ENCODE measurements around the gene SETD1B.
A peak's percentile ranks its signal among the peaks of the same experiment; 100 is the strongest.
"Not testable (repeated sequence)": the region's sequence is repeated elsewhere in the genome, so short reads cannot be mapped to it uniquely, and the experiment has no call there.

The SETD1B gene

GRCh38 chr12:121803861-121804416 lies at the start of gene SETD1B:
TSS of gene SETD1B (plus strand) at chr12:121804009. CDS start at chr12:121804738, 729 bp downstream.
- TF ChIP-seq, protein P1, sequence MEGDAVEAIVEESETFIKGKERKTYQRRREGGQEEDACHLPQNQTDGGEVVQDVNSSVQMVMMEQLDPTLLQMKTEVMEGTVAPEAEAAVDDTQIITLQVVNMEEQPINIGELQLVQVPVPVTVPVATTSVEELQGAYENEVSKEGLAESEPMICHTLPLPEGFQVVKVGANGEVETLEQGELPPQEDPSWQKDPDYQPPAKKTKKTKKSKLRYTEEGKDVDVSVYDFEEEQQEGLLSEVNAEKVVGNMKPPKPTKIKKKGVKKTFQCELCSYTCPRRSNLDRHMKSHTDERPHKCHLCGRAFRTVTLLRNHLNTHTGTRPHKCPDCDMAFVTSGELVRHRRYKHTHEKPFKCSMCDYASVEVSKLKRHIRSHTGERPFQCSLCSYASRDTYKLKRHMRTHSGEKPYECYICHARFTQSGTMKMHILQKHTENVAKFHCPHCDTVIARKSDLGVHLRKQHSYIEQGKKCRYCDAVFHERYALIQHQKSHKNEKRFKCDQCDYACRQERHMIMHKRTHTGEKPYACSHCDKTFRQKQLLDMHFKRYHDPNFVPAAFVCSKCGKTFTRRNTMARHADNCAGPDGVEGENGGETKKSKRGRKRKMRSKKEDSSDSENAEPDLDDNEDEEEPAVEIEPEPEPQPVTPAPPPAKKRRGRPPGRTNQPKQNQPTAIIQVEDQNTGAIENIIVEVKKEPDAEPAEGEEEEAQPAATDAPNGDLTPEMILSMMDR (conservative IDR thresholded peaks at IDR 0.05): no peak
- peak within 1 kb of the TSS; percentile 100 for H3K27ac ChIP-seq

GRCh38 chr12:121754836-121755235 lies 49.0 kb upstream of the SETD1B start:
- peak overlapping the region; percentile 99 for H3K27ac ChIP-seq

DNA sequence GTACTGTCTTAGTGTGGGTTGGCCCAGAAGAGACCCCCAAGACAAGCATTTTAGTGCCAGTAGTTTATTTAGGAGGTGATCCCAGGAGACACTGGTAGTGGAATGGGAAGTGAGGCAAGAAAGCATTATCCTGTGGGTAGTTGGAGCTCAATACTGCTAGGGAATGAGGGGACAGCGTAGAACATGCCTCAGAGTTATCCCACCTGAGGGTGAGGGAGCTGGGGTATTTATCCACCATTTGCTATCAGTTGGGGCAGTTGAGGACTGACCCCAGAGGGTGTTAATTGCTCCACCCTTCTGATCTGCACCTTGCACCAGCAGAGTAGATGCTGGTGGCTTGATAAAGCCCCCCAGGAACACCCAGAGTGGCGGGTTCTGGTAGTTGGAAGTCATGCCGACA lies 48.2 kb upstream of the SETD1B start:
- H3K27ac ChIP-seq: peak overlapping the region; percentile 99
- TF ChIP-seq, protein P1 (conservative IDR thresholded peaks at IDR 0.05): no peak

More at GRCh38 chr12:121754836-121755235, 49.0 kb upstream of the SETD1B start:
- TF ChIP-seq, protein P1 (conservative IDR thresholded peaks at IDR 0.05): no peak

DNA sequence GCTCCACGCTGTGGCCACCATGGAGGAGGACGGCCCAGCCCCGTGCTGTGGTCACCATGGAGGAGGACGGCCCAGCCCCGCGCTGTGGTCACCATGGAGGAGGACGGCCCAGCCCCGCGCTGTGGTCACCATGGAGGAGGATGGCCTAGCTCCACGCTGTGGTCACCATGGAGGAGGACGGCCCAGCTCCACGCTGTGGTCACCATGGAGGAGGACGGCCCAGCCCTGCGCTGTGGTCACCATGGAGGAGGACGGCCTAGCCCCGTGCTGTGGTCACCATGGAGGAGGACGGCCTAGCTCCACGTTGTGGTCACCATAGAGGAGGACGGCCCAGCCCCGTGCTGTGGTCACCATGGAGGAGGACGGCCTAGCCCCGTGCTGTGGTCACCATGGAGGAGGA lies 45.3 kb upstream of the SETD1B start:
- H3K27ac ChIP-seq: not testable (repeated sequence)

- no peak overlapping the region for H3K27ac ChIP-seq
- TF ChIP-seq, protein P1 (conservative IDR thresholded peaks at IDR 0.05): no peak
Measured at GRCh38 chr12:121762269-121762668, 41.5 kb upstream of the SETD1B start.

DNA sequence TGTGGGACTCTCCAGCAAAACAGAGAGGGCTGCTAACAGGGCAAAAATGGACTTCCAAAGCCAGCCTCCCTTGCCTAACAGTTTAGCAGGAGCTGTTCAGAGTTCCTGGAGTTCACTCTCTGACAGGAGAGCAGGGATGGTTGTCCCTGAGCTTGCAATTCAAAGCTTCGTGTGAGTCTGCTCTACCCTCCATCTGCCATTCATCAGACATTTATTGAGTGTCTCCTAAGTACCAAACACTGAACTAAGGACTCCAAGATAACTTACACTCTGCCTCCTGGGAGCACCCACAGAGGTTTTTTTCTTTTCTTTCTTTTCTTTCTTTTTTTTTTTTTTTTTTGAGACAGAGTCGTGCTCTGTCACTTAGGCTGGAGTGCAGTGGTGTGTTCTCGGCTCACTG lies 39.0 kb upstream of the SETD1B start:
- TF ChIP-seq, protein P1 (conservative IDR thresholded peaks at IDR 0.05): no peak
- H3K27ac ChIP-seq: no peak overlapping the region

- TF ChIP-seq, protein P1 (conservative IDR thresholded peaks at IDR 0.05): no peak
- H3K27ac ChIP-seq: no peak overlapping the region
Measured at GRCh38 chr12:121765573-121765972, 38.2 kb upstream of the SETD1B start.

DNA sequence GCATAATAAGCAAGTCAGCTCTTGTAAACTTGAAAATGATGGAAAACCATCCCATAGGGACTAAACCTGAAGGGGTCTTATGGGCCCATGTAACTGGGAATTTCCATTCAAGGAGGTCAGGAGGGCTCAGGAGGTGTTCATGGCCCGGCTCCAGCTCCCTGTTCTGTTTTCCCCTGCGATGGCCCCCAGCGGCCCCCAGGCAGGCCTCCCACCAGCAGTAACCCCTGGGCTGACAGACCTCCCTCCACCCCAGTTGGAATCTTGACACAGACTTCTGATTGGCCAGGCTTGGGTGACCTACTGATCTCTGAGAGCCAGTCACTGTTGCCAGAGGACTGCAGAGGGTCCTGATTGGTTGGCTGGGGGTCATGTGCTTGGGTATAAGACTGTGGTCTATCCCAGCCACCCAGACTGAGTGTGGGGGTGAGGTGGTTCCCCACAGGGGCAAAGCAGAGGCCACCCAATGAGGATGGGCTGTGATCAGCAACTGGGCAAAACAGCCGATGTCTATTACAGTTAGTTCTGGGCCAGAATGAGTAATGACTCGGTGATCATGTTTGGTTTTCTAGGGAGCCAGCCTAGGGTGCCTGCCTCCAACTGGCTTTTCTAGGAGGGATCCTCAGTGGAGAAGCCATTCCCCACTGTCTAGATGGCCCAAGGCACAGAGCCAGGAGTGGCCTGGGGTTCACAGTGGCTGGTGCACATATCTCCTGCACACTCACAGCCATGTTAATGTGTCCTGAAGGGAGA lies 37.3 kb upstream of the SETD1B start:
- TF ChIP-seq, protein P1 (conservative IDR thresholded peaks at IDR 0.05): no peak
- H3K27ac ChIP-seq: no peak overlapping the region

Measured in VCaP (cell line).